A549 (cell line): ENCODE data around the gene PREPL.

Experiments used
- BHLHE40 ChIP-seq: IDR thresholded peaks from 2 replicates; pipeline ENCODE4 v1.6.1; 2012; ENCODE audit warnings: low read depth, low read length, inconsistent platforms
- CBX8 ChIP-seq: fragments of 200-600 bp; sonication (generic); IDR thresholded peaks from 2 replicates; pipeline ENCODE4 v1.6.1; 2016
- CHD2 ChIP-seq: fragments of 150-350 bp; IDR thresholded peaks from 2 replicates; pipeline ENCODE4 v1.6.1; 2014; ENCODE audit warnings: low read length; ENCODE audit not compliant: partially characterized antibody
- CHD4 ChIP-seq: fragments of 200-600 bp; sonication (generic); IDR thresholded peaks from 2 replicates; pipeline ENCODE4 v1.6.1; 2016; ENCODE audit warnings: antibody characterized with exemption, mild to moderate bottlenecking, borderline replicate concordance
- EP300 ChIP-seq, 2 experiments: fragments of >200 bp; sonication (Bioruptor Twin); formaldehyde crosslinking; IDR thresholded peaks; 2 replicates in 1 of 2; 3 replicates in 1 of 2; pipeline ENCODE4 v1.6.1; 2016 to 2017
- ESRRA ChIP-seq: fragments of 150-350 bp; IDR thresholded peaks from 2 replicates; pipeline ENCODE4 v1.6.1; 2014; ENCODE audit warnings: mild to moderate bottlenecking, low read length, borderline replicate concordance
- JUN ChIP-seq, 2 experiments: fragments of >200 bp; sonication (Bioruptor Twin); formaldehyde crosslinking; IDR thresholded peaks; 2 replicates in 1 of 2; 3 replicates in 1 of 2; pipeline ENCODE4 v1.6.1; 2016 to 2017
- JUNB ChIP-seq: fragments of >200 bp; sonication (Bioruptor Twin); formaldehyde crosslinking; IDR thresholded peaks from 2 replicates; pipeline ENCODE4 v1.6.1; 2016
- MAZ ChIP-seq: fragments of 150-350 bp; IDR thresholded peaks from 2 replicates; pipeline ENCODE4 v1.6.1; 2014; ENCODE audit warnings: antibody characterized with exemption, low read depth, low read length, borderline replicate concordance
- POLR2A ChIP-seq: IDR thresholded peaks from 2 replicates; pipeline ENCODE4 v1.6.1; 2012; ENCODE audit warnings: mild to moderate bottlenecking, low read length
- TF ChIP-seq, protein P1 (sequence below): fragments of >200 bp; sonication (Bioruptor Twin); formaldehyde crosslinking; IDR thresholded peaks from 3 replicates; pipeline ENCODE4 v1.5.1; 2016
- TF ChIP-seq, protein P2 (sequence below): fragments of 150-350 bp; IDR thresholded peaks from 2 replicates; pipeline ENCODE4 v1.6.1; 2014; ENCODE audit warnings: low read depth, mild to moderate bottlenecking, low read length

DNA sequence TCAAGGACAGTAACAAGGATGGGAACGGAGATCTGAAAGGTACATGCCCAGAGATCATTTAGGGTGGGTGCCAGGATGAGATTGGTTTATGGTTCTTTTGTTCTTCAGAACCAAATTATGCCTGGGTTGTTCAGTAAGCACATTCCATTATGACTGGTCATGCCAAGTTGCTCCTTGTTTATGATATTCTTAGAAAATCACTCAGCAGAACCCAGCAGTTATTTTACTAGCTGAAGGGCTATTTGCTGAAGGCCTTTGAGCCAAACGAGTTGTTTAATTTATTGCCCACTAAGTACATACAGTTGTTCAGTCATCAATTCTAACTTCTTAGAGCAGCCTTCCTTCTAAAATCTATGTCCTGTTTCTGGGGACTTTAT lies 85.4 kb downstream of the PREPL start:
- no peak for TF ChIP-seq JUN (IDR thresholded peaks at IDR 0.05)
- TF ChIP-seq, protein P1, sequence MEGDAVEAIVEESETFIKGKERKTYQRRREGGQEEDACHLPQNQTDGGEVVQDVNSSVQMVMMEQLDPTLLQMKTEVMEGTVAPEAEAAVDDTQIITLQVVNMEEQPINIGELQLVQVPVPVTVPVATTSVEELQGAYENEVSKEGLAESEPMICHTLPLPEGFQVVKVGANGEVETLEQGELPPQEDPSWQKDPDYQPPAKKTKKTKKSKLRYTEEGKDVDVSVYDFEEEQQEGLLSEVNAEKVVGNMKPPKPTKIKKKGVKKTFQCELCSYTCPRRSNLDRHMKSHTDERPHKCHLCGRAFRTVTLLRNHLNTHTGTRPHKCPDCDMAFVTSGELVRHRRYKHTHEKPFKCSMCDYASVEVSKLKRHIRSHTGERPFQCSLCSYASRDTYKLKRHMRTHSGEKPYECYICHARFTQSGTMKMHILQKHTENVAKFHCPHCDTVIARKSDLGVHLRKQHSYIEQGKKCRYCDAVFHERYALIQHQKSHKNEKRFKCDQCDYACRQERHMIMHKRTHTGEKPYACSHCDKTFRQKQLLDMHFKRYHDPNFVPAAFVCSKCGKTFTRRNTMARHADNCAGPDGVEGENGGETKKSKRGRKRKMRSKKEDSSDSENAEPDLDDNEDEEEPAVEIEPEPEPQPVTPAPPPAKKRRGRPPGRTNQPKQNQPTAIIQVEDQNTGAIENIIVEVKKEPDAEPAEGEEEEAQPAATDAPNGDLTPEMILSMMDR, result no peak
- TF ChIP-seq, protein P2, sequence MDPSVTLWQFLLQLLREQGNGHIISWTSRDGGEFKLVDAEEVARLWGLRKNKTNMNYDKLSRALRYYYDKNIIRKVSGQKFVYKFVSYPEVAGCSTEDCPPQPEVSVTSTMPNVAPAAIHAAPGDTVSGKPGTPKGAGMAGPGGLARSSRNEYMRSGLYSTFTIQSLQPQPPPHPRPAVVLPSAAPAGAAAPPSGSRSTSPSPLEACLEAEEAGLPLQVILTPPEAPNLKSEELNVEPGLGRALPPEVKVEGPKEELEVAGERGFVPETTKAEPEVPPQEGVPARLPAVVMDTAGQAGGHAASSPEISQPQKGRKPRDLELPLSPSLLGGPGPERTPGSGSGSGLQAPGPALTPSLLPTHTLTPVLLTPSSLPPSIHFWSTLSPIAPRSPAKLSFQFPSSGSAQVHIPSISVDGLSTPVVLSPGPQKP, result no peak
- no peak for TF ChIP-seq CBX8
- TF ChIP-seq MAZ, result no peak
- TF ChIP-seq ESRRA, result no peak
- TF ChIP-seq CHD2, result no peak
- no peak for TF ChIP-seq JUNB
- no peak for TF ChIP-seq EP300 (IDR thresholded peaks at IDR 0.05)
- no peak for TF ChIP-seq POLR2A
- no peak for TF ChIP-seq CHD4
- no peak for TF ChIP-seq BHLHE40
